ENCODE data around the gene ATMIN.

ATMIN gene

DNA sequence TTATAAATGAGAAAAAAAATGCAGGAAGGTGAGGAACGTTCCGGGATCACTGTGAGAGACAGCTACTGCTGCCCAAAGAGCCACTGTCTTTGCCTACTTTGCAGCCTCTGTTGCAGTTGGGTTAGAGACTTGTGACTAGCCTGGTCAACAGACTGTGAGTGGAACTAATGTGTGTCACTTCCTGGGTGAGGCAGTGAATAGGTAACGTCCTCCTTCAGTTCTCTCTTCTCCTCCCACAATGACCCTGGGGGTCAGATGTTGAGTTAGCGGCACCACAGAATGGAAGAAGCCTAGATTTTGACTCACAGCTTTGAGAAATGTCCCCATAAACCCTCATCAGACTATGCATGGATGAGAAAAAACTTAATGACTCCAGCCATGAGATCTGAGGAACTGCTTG is 36.2 kb downstream of the ATMIN start:
- Histone ChIP-seq H3K9me3 (ENCODE audit: severe bottlenecking) (no peaks in the 10 kb centered on the region), H3K27me3 (ENCODE audit: insufficient read depth, poor library complexity, severe bottlenecking) (no peaks in the 10 kb centered on the region), H3K36me3 (ENCODE audit: low read depth) (no peaks in the 10 kb centered on the region), H3K4me3 (ENCODE audit: severe bottlenecking) (no peak overlapping the region), H3K27ac (ENCODE audit: poor library complexity, severe bottlenecking) (peak overlapping the region; percentile 66), H3K4me1 (ENCODE audit: insufficient read depth, poor library complexity, severe bottlenecking) (peaks cover 20% of the 10 kb centered on the region)
- no peak for DNase-seq (ENCODE audit: low spot score)
- peak; percentile 84 for ATAC-seq (ENCODE audit: low read depth)
- TF ChIP-seq, protein P1, sequence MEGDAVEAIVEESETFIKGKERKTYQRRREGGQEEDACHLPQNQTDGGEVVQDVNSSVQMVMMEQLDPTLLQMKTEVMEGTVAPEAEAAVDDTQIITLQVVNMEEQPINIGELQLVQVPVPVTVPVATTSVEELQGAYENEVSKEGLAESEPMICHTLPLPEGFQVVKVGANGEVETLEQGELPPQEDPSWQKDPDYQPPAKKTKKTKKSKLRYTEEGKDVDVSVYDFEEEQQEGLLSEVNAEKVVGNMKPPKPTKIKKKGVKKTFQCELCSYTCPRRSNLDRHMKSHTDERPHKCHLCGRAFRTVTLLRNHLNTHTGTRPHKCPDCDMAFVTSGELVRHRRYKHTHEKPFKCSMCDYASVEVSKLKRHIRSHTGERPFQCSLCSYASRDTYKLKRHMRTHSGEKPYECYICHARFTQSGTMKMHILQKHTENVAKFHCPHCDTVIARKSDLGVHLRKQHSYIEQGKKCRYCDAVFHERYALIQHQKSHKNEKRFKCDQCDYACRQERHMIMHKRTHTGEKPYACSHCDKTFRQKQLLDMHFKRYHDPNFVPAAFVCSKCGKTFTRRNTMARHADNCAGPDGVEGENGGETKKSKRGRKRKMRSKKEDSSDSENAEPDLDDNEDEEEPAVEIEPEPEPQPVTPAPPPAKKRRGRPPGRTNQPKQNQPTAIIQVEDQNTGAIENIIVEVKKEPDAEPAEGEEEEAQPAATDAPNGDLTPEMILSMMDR (IDR thresholded peaks at IDR 0.05; ENCODE audit: poor library complexity, severe bottlenecking) = no peak

DNA sequence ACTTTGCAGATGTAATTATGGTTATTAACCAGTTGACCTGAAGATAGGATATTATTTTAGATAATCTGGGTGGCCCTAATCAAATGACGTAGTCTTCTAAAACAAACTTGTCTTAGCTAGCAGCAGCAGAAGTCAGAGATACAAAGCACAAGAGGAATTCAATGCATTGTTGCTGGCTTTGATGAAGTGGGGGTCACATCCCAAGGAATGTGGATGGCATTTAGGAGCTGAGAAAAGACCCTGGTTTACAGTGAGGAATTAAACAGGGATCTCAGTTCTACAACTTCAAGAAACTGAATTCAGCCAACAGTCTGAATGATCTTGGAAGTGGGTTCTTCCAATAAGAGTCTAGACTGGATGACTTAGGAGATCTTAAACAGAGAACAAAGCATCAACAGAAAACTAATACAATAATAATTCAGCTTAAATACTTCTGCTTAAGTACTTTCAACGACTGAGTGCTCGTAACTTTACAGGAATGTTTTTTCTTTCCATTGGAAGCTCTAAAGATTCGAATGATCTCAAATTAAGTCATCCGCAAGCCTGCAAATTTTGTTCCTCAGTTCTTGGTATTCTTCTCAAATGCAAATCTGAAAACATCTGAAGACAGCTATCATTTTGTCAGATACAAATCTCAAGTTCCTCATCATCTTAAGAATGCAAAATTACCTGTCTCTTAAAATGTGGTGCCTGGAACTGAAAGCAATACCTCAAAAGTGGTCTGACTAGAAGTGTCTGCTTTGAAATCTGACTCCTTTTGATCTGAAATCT is 38.1 kb downstream of the ATMIN start:
- ATAC-seq (ENCODE audit: low read depth) = no peak
- Histone ChIP-seq H3K27me3 (ENCODE audit: insufficient read depth, poor library complexity, severe bottlenecking) (no peaks in the 10 kb centered on the region), H3K4me1 (ENCODE audit: insufficient read depth, poor library complexity, severe bottlenecking) (peaks cover 13% of the 10 kb centered on the region), H3K27ac (ENCODE audit: poor library complexity, severe bottlenecking) (no peak overlapping the region), H3K9me3 (ENCODE audit: severe bottlenecking) (no peaks in the 10 kb centered on the region), H3K36me3 (ENCODE audit: low read depth) (no peaks in the 10 kb centered on the region), H3K4me3 (ENCODE audit: severe bottlenecking) (no peak overlapping the region)
- TF ChIP-seq, protein P1 (IDR thresholded peaks at IDR 0.05; ENCODE audit: poor library complexity, severe bottlenecking) = no peak
- no peak for DNase-seq (ENCODE audit: low spot score)

DNA sequence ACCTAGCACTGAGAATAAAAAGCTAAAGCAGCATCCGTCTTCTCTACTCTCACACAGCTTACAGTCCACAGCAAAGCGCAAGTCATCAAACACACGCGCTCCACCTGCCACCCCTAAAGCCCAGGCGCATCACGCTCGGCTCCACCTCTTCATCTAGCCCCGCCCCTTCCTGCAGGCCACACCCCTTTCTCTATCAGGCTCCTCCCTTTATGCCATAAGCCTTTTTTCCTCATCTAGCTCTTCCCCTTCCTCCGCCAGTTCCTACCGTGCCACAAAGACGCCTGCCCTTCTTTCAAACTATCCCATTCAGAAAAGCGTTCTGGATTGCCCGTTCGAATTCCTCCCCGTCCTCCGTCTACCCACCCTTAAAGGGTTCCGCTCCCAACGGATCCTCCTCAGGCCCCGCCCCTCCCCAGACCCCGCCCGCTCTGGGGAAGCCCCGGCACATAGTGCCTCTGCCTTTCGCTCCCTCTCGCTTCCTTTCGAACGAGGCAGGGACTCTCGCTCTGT is 41.0 kb downstream of the ATMIN start:
- TF ChIP-seq, protein P1 (IDR thresholded peaks at IDR 0.05; ENCODE audit: poor library complexity, severe bottlenecking) = no peak
- Histone ChIP-seq H3K4me1 (ENCODE audit: insufficient read depth, poor library complexity, severe bottlenecking) (peaks cover 8% of the 10 kb centered on the region), H3K27me3 (ENCODE audit: insufficient read depth, poor library complexity, severe bottlenecking) (no peaks in the 10 kb centered on the region), H3K9me3 (ENCODE audit: severe bottlenecking) (no peaks in the 10 kb centered on the region), H3K27ac (ENCODE audit: poor library complexity, severe bottlenecking) (peak overlapping the region; percentile 59), H3K4me3 (ENCODE audit: severe bottlenecking) (peak overlapping the region; percentile 61), H3K36me3 (ENCODE audit: low read depth) (no peaks in the 10 kb centered on the region)
- ATAC-seq (ENCODE audit: low read depth) = peak; percentile 82
- peak; percentile 80 for DNase-seq (ENCODE audit: low spot score)

DNA sequence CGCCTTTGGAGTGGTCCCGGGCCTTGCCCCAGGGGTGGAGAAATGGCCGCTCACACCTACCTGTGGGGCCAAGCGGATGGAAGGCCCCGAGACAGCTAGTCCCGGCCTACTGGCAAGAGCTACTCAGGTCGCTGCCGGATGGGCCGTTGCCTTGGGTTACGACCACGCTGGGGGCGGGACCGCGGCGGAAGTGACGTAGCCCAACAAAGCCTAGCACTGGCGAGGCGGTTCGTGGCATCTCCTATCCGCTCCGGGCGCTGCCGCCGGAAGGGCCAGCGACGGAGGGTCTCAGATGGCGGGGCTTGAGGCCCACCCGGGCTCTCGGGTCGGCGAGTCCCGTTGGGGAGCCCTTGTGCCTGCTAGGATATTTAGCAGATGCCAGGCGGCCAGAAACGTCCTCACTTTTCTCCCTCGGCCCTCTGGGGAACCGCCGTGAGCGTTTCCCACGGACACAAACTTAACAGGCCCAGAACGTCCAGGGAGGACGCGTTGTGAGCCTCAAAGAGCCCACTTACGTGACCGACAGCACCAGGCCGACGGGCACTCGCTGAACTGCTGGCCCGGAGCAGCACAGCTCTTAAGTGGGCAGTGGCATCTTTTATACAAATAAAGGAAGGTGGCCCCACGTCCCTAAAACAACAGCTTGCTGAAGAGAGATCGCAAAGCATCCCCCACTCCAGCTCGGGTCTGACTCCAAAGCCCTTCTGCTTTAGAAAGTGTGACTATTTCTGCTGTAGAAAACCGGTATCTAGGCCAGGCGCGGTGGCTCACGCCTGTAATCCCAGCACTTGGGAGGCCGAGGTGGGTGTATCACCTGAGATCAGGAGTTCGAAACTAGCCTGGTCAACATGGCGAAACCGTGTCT is 41.7 kb downstream of the ATMIN start, which contains the start of gene C16orf46:
C16orf46 (minus strand) TSS at position 163 of the 865 bp plus-strand sequence. CDS start 13,283 bp downstream, outside the sequence.
- peak; percentile 98 for DNase-seq (ENCODE audit: low spot score)
- peak within 1 kb of the TSS; percentile 61 for H3K4me3 ChIP-seq (ENCODE audit: severe bottlenecking)
- TF ChIP-seq, protein P1 (IDR thresholded peaks at IDR 0.05; ENCODE audit: poor library complexity, severe bottlenecking) = no peak

More for the DNA sequence above, 41.7 kb downstream of the ATMIN start, which contains the start of gene C16orf46:
- Histone ChIP-seq H3K4me1 (ENCODE audit: insufficient read depth, poor library complexity, severe bottlenecking) (peaks cover 4% of the 10 kb centered on the region), H3K36me3 (ENCODE audit: low read depth) (0 out of 2 replicates have a peak, but pooled peaks cover 4% of the 10 kb centered on the region), H3K9me3 (ENCODE audit: severe bottlenecking) (no peaks in the 10 kb centered on the region), H3K27ac (ENCODE audit: poor library complexity, severe bottlenecking) (peak within 1 kb of the TSS; percentile 59), H3K27me3 (ENCODE audit: insufficient read depth, poor library complexity, severe bottlenecking) (no peaks in the 10 kb centered on the region)
- peak; percentile 92 for ATAC-seq (ENCODE audit: low read depth)

All from RWPE2 (cell line).